HEK293 (cell line): ENCODE measurements around the gene EBF3.

Experiments
- CTCF ChIA-PET: fragments of 350-600 bp; formaldehyde crosslinking; extraction: SDS; loops from one replicate; lab custom pipeline; 2021; ENCODE audit warnings: antibody characterized with exemption; lab: Yijun Ruan, JAX
- POLR2A ChIA-PET: fragments of 300-600 bp; formaldehyde crosslinking; extraction: SDS; loops from one replicate; lab custom pipeline; 2020; ENCODE audit warnings: antibody characterized with exemption, inconsistent platforms; lab: Yijun Ruan, JAX
- H3K27ac ChIP-seq: fragments of 200-500 bp; sonication (Bioruptor generic); 2 replicates; pipeline ENCODE4 v1.5.1; 2014; ENCODE audit warnings: low read depth, low read length, control low read depth, inconsistent platforms; ENCODE audit errors: extremely low read depth
- H3K36me3 ChIP-seq, 2 experiments: fragments of 200-500 bp in 1 of 2; sonication (Bioruptor generic) in 1 of 2; 1 replicate in 1 of 2; 2 replicates in 1 of 2; pipeline ENCODE4 v1.5.1; 2014 to 2017; ENCODE audit warnings: inconsistent platforms in 2 of 2, low read length in 2 of 2; ENCODE audit not compliant: control insufficient read depth in 2 of 2, insufficient read depth in 1 of 2
- H3K4me1 ChIP-seq: fragments of 200-500 bp; sonication (Bioruptor generic); 2 replicates; pipeline ENCODE4 v1.5.1; 2014; ENCODE audit warnings: mild to moderate bottlenecking, low read length, inconsistent platforms; ENCODE audit not compliant: control insufficient read depth, insufficient read depth
- H3K4me3 ChIP-seq: 2 replicates; pipeline ENCODE4 v1.5.1; 2011; ENCODE audit warnings: low read depth, mild to moderate bottlenecking, control low read depth, low read length, moderate library complexity
- H3K9me3 ChIP-seq: fragments of 200-500 bp; sonication (Bioruptor generic); 2 replicates; pipeline ENCODE4 v1.5.1; 2014; ENCODE audit warnings: low read depth, low read length, inconsistent platforms; ENCODE audit not compliant: control insufficient read depth, insufficient read depth
- CTCF ChIP-seq: fragments of 450-650 bp; formaldehyde crosslinking; IDR thresholded peaks from 2 replicates; pipeline ENCODE4 v1.5.1; 2016; ENCODE audit warnings: missing biosample characterization, missing genetic modification characterization
- EGR2 ChIP-seq: fragments of 450-650 bp; formaldehyde crosslinking; IDR thresholded peaks from 2 replicates; pipeline ENCODE4 v1.5.1; 2016; ENCODE audit warnings: low read depth, missing biosample characterization, missing genetic modification characterization
- FEZF1 ChIP-seq: fragments of 450-650 bp; formaldehyde crosslinking; IDR thresholded peaks from 2 replicates; pipeline ENCODE4 v1.5.1; 2016; ENCODE audit warnings: missing biosample characterization, missing genetic modification characterization
- GLIS1 ChIP-seq: fragments of 450-650 bp; formaldehyde crosslinking; IDR thresholded peaks from 2 replicates; pipeline ENCODE4 v1.5.1; 2016; ENCODE audit warnings: missing biosample characterization, missing genetic modification characterization
- HIC1 ChIP-seq: fragments of 450-650 bp; formaldehyde crosslinking; IDR thresholded peaks from 2 replicates; pipeline ENCODE4 v1.5.1; 2016; ENCODE audit warnings: missing biosample characterization, missing genetic modification characterization
- KLF1 ChIP-seq: fragments of 450-650 bp; formaldehyde crosslinking; IDR thresholded peaks from 2 replicates; pipeline ENCODE4 v1.5.1; 2016; ENCODE audit warnings: missing biosample characterization, missing genetic modification characterization
- MEIS1 ChIP-seq: sonication (generic); formaldehyde crosslinking; IDR thresholded peaks from 2 replicates; pipeline ENCODE4 v1.8.1; 2022; ENCODE audit warnings: missing genetic modification reagents, mild to moderate bottlenecking, borderline replicate concordance
- OVOL3 ChIP-seq: fragments of 450-650 bp; formaldehyde crosslinking; IDR thresholded peaks from 2 replicates; pipeline ENCODE4 v1.5.1; 2016; ENCODE audit warnings: missing biosample characterization, missing genetic modification characterization
- SCRT1 ChIP-seq: fragments of 450-650 bp; formaldehyde crosslinking; IDR thresholded peaks from 2 replicates; pipeline ENCODE4 v1.5.1; 2016; ENCODE audit warnings: missing biosample characterization, missing genetic modification characterization, borderline replicate concordance
- TSHZ1 ChIP-seq: fragments of 450-650 bp; formaldehyde crosslinking; IDR thresholded peaks from 2 replicates; pipeline ENCODE4 v1.5.1; 2016; ENCODE audit warnings: missing biosample characterization, missing genetic modification characterization, borderline replicate concordance
- ZBTB10 ChIP-seq: fragments of 450-650 bp; formaldehyde crosslinking; IDR thresholded peaks from 2 replicates; pipeline ENCODE4 v1.5.1; 2016; ENCODE audit warnings: missing biosample characterization, missing genetic modification characterization
- ZBTB11 ChIP-seq: fragments of 450-650 bp; formaldehyde crosslinking; conservative IDR thresholded peaks from 2 replicates; pipeline ENCODE4 v1.5.1; 2016; ENCODE audit warnings: low read depth, missing biosample characterization, missing genetic modification characterization
- ZFHX2 ChIP-seq: fragments of 450-650 bp; formaldehyde crosslinking; conservative IDR thresholded peaks from 2 replicates; pipeline ENCODE4 v1.5.1; 2016; ENCODE audit warnings: missing biosample characterization, missing genetic modification characterization
- ZNF114 ChIP-seq: fragments of 450-650 bp; formaldehyde crosslinking; IDR thresholded peaks from 2 replicates; pipeline ENCODE4 v1.5.0; 2017; ENCODE audit warnings: missing biosample characterization, missing genetic modification characterization
- ZNF148 ChIP-seq: fragments of 450-650 bp; formaldehyde crosslinking; IDR thresholded peaks from 2 replicates; pipeline ENCODE4 v1.5.0; 2017; ENCODE audit warnings: missing biosample characterization, missing genetic modification characterization, borderline replicate concordance
- ZNF174 ChIP-seq: fragments of 450-650 bp; formaldehyde crosslinking; IDR thresholded peaks from 2 replicates; pipeline ENCODE4 v1.5.0; 2017; ENCODE audit warnings: missing biosample characterization, mild to moderate bottlenecking, missing genetic modification characterization
- ZNF266 ChIP-seq: fragments of 450-650 bp; formaldehyde crosslinking; IDR thresholded peaks from 2 replicates; pipeline ENCODE4 v1.5.1; 2016; ENCODE audit warnings: missing biosample characterization, missing genetic modification characterization, low read depth
- ZNF394 ChIP-seq: fragments of 450-650 bp; formaldehyde crosslinking; IDR thresholded peaks from 2 replicates; pipeline ENCODE4 v1.5.1; 2016; ENCODE audit warnings: missing biosample characterization, missing genetic modification characterization, mild to moderate bottlenecking, moderate library complexity, borderline replicate concordance
- ZNF654 ChIP-seq: fragments of 450-650 bp; formaldehyde crosslinking; IDR thresholded peaks from 2 replicates; pipeline ENCODE4 v1.5.1; 2016; ENCODE audit warnings: low read depth, missing biosample characterization, missing genetic modification characterization
- ZNF768 ChIP-seq: fragments of 450-650 bp; formaldehyde crosslinking; IDR thresholded peaks from 2 replicates; pipeline ENCODE4 v1.5.1; 2018; ENCODE audit warnings: missing biosample characterization, mild to moderate bottlenecking, missing genetic modification characterization

The EBF3 gene

GRCh38 chr10:129922598-129923123 is 41.4 kb downstream of the EBF3 start:
- Histone ChIP-seq H3K36me3 (no peaks in the 10 kb centered on the region), H3K4me1 (no peaks in the 10 kb centered on the region), H3K9me3 (no peaks in the 10 kb centered on the region), H3K27ac (no peak overlapping the region), H3K4me3 (no peak overlapping the region)
- ChIA-PET CTCF (no interaction called here), POLR2A (no interaction called here)
- no peak for TF ChIP-seq HIC1 (tag by site-specific recombination)
- TF ChIP-seq ZNF148 (tag by site-specific recombination) = no peak
- TF ChIP-seq TSHZ1 (tag by site-specific recombination) = no peak
- no peak for TF ChIP-seq ZNF174 (tag by site-specific recombination)
- TF ChIP-seq SCRT1 (tag by site-specific recombination) = no peak
- TF ChIP-seq GLIS1 (tag by site-specific recombination) = no peak
- TF ChIP-seq ZNF114 (tag by site-specific recombination) = no peak
- TF ChIP-seq OVOL3 (tag by site-specific recombination) = no peak
- TF ChIP-seq ZBTB11 (tag by site-specific recombination) = no peak
- no peak for TF ChIP-seq FEZF1 (tag by site-specific recombination)
- TF ChIP-seq ZNF654 (tag by site-specific recombination) = no peak
- TF ChIP-seq MEIS1 (CRISPR knock-in tag) = no peak
- TF ChIP-seq ZNF266 = no peak
- no peak for TF ChIP-seq CTCF
- TF ChIP-seq KLF1 (tag by site-specific recombination) = no peak
- TF ChIP-seq ZFHX2 (tag by site-specific recombination) = no peak
- no peak for TF ChIP-seq ZNF768 (tag by site-specific recombination)
- no peak for TF ChIP-seq EGR2 (tag by site-specific recombination)
- TF ChIP-seq ZBTB10 (tag by site-specific recombination) = no peak
- TF ChIP-seq ZNF394 = no peak
